Erythroblast (primary cell): ENCODE results near the gene KRT83.

Experiments
- GATA1 ChIP-seq: IDR thresholded peaks from 2 replicates; pipeline ENCODE4 v1.6.1; 2011; ENCODE audit warnings: low read depth, mild to moderate bottlenecking, control low read depth, low read length, moderate library complexity
- POLR2A ChIP-seq: IDR thresholded peaks from 2 replicates; pipeline ENCODE4 v1.6.1; 2011; ENCODE audit warnings: mild to moderate bottlenecking, low read length

GRCh38 chr12:52338241-52338960 lies 17.2 kb upstream of the KRT83 start:
- TF ChIP-seq POLR2A (no peak), GATA1 (no peak)
